Peyer's patch (tissue), 4 donors: Measurements from ENCODE around the gene RBM12.

ENCODE experiments used
- POLR2A ChIP-seq, 2 donors: fragments of 450-650 bp; IDR thresholded peaks; one replicate each; pipeline ENCODE4 v1.5.1; 2017; ENCODE audit warnings: antibody characterized with exemption in 2 of 2, mild to moderate bottlenecking in 2 of 2, moderate library complexity in 2 of 2
- TF ChIP-seq, protein P1 (sequence below), 6 experiments: fragments of 450-650 bp in 4 of 6; fragments of 200-600 bp in 2 of 6; sonication (generic) in 1 of 6; IDR thresholded peaks; one replicate each; pipeline ENCODE4 v1.5.1; 2017 to 2019; ENCODE audit warnings: antibody characterized with exemption in 6 of 6, mild to moderate bottlenecking in 3 of 6, moderate library complexity in 1 of 6

DNA sequence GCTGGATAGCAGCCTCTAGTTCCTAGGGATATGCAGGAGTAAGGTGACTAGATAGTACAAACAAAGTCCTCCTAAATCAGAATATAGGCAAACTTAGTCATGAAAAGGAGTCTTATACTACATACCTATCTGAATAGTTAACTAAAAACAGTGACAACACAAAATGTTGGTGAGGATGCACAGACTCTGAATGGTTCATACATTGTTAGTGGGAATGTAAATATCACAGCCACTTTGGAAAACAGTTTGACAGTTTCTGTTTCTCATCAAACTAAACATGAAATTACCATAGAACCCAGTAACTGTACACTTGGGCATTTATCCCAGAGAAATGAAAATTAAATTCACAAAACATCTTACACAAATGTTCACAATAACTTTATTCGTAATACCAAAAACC is 17.3 kb upstream of the RBM12 start:
- TF ChIP-seq, protein P1, sequence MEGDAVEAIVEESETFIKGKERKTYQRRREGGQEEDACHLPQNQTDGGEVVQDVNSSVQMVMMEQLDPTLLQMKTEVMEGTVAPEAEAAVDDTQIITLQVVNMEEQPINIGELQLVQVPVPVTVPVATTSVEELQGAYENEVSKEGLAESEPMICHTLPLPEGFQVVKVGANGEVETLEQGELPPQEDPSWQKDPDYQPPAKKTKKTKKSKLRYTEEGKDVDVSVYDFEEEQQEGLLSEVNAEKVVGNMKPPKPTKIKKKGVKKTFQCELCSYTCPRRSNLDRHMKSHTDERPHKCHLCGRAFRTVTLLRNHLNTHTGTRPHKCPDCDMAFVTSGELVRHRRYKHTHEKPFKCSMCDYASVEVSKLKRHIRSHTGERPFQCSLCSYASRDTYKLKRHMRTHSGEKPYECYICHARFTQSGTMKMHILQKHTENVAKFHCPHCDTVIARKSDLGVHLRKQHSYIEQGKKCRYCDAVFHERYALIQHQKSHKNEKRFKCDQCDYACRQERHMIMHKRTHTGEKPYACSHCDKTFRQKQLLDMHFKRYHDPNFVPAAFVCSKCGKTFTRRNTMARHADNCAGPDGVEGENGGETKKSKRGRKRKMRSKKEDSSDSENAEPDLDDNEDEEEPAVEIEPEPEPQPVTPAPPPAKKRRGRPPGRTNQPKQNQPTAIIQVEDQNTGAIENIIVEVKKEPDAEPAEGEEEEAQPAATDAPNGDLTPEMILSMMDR (IDR thresholded peaks at IDR 0.05): no peak
- TF ChIP-seq POLR2A (IDR thresholded peaks at IDR 0.05): no peak
